K562 treated with DMSO at 1 percent for 12 hours (cell line): ENCODE results near the gene DNAH1. TPM values are rescaled to one million over a fixed set of nuclear protein-coding genes. Genes with fewer than 3 reads are reported as not detected.

Experiments
- total RNA-seq: library from RNA; unstranded; fragments of 300-600 nt; gene quantifications from 2 replicates; pipeline ENCODE4 v1.2.3, GENCODE V29; 2022; ENCODE audit not compliant: insufficient read depth

The DNAH1 gene
- 0.16 and 1.1 TPM in 2 replicates for total RNA-seq

DNA sequence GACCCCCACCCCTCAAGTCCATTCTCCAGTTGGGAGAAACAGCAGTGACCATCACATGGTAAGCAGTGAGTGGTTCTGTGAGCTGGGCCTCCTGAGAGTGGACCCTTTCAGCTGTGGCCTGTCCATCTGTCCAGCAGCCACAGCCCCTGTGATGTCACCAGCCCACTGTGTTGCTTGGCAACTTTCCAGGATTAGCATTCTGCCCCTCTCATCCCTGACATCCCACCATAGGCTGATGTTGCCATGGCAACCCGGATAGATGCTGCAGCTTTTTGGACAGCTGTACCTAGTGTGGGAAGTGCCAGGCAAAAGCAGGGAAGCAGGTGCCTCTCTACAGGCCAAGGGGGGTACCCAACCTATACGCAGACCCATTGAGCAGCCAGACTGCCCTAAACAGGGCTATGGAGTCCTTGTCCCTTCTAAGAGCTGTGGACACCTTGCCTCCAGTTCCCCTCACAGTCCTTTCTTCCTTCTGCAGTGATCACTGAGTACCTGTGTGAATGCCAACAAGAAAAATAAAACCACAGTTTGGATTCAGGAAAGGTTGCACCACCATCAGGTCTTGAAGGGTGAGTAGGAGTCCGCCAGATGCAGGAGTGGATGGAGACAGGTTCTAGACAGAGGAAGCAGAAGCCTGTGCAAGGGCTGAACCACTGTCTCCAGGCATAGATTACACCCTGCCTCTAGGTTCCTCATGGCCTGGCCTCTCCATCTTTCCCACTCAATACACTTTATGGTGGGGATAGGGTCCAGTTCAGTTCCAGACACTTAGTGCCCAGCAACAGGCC lies at the start of gene DNAH1:
Gene DNAH1, plus strand, starts transcription at position 343 of the 788 bp plus-strand sequence. CDS start 6,124 bp downstream, outside the sequence.

GRCh38 chr3:52278510-52279069 lies 37.5 kb upstream of the DNAH1 start, which contains the start of gene WDR82:
Gene WDR82 (minus strand): TSS chr3:52278649. CDS start chr3:52278361, 288 bp downstream.

DNA sequence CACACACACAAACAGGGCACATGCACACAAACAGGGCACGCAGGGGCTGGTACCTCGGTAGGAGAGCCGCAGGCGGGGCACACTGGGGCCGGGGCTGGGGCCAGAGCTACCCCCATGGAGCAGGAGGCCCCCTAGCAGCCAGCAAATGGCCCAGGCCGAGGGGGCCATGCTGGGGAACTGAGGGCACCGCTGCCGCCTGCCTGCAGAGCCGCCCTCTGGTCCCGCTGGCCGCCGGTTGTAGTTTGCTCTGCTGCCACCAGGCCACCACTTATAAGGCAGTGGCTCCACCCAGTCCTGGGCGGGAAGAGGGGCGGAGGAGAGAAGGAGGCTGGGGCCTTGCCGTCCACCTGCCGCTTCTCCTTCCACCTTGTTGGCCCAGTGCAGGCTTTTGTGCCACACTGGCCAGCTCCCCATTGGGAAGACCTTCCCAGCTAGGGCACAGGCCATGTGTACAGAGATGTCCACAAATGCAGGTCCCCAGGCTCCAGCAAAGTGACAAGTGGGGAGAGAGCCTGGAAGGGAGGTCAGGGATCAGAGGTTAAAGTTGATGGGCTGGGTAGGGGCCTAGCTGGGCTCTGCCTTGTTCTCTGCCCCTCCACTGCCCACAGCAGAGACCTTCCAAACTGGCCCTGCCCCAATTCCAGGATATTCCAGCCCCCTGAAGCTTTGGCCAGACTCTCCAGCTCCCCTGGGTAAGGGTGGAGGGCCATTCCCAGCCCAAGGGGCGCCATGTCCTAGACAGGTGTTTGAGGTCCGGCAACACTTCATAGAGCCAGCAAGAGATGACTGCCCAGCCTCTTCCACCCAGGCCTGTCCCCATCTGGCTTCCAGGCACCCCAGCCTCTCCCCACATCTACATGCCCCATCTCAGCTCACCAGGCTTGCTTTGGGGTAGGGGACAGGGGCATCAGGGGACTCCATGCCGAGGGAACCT lies 129.0 kb downstream of the DNAH1 start, which contains the start of gene SEMA3G:
Gene SEMA3G, minus strand, starts transcription at position 244 of the 934 bp plus-strand sequence. Its CDS starts 76 bp downstream, at position 168.

Other genes starting within 250 kb of the DNAH1 start
- gene POC1A, start 161.9 kb upstream of the DNAH1 start, total RNA-seq = 22.4 and 25.5 TPM in 2 replicates
- gene ALAS1, start 118.2 kb upstream of the DNAH1 start, total RNA-seq = 34.1 and 73.7 TPM in 2 replicates
- 0.30 TPM in 1 of 2 replicates, not detected in the other for gene TLR9, start 90.7 kb upstream of the DNAH1 start, total RNA-seq
- gene TWF2, start 77.2 kb upstream of the DNAH1 start, total RNA-seq = 133 and 166 TPM in 2 replicates
- 8.1 and 12.7 TPM in 2 replicates for gene PPM1M, start 70.6 kb upstream of the DNAH1 start, total RNA-seq
- 14.2 and 36.3 TPM in 2 replicates for gene WDR82, start 37.7 kb upstream of the DNAH1 start, total RNA-seq
- 3.0 TPM in 2 replicates for gene GLYCTK, start 28.5 kb upstream of the DNAH1 start, total RNA-seq
- gene BAP1, start 93.7 kb downstream of the DNAH1 start, total RNA-seq = 43.9 and 50.0 TPM in 2 replicates
- 14.3 and 23.0 TPM in 2 replicates for gene PHF7, start 94.3 kb downstream of the DNAH1 start, total RNA-seq
- 0.75 TPM in 1 of 2 replicates, not detected in the other for gene SEMA3G, start 128.8 kb downstream of the DNAH1 start, total RNA-seq
- gene TNNC1, start 137.7 kb downstream of the DNAH1 start, total RNA-seq = not detected in 2 replicates
- 23.4 and 64.2 TPM in 2 replicates for gene NISCH, start 139.3 kb downstream of the DNAH1 start, total RNA-seq
- gene STAB1, start 179.0 kb downstream of the DNAH1 start, total RNA-seq = 0.16 and 0.28 TPM in 2 replicates
- 100 and 116 TPM in 2 replicates for gene NT5DC2, start 217.5 kb downstream of the DNAH1 start, total RNA-seq
- 9.1 and 44.0 TPM in 2 replicates for gene UQCC5, start 220.3 kb downstream of the DNAH1 start, total RNA-seq